GM18511 (cell line): ENCODE measurements around the gene NAP1L1.

Source experiments
- ATAC-seq: cut with Tn5 transposase; IDR thresholded peaks from one replicate; pipeline ENCODE4 v1.9.1; 2021; ENCODE audit warnings: mild to moderate bottlenecking, moderate library complexity; ENCODE audit not compliant: unreplicated experiment

The NAP1L1 gene

DNA sequence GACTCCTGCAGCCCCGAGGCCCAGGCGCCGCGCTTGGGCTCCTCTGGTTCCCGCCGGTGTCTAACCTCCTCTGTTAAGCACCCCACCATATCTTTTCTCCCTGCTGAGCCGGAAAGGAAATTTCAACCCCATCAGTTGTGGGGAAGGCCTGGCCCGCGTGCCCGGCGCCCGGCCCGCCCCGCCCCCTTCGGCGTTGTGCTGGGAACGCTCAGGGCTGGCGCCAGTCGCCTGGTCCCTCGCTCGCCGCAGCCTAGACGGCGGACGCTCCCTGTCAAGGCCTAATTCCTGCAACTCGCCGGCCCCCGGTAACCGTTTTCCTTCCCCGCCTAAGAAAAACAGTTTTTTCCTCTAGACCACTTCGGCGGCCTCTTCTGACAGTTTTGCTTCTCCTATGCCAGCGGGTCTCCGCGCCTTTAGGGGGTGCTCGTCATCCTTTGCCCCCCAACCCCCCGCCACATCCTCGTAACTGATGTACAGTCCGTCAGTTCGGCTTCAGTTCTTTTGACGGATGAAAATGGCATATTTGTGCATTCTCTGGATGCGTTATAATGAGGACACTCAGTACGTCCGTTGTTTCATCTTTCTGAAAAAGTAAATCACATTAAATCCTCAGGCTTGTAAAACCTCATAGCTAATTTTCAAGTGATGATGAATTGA is 506 bp upstream of the NAP1L1 start:
- peak; percentile 68 for ATAC-seq

DNA sequence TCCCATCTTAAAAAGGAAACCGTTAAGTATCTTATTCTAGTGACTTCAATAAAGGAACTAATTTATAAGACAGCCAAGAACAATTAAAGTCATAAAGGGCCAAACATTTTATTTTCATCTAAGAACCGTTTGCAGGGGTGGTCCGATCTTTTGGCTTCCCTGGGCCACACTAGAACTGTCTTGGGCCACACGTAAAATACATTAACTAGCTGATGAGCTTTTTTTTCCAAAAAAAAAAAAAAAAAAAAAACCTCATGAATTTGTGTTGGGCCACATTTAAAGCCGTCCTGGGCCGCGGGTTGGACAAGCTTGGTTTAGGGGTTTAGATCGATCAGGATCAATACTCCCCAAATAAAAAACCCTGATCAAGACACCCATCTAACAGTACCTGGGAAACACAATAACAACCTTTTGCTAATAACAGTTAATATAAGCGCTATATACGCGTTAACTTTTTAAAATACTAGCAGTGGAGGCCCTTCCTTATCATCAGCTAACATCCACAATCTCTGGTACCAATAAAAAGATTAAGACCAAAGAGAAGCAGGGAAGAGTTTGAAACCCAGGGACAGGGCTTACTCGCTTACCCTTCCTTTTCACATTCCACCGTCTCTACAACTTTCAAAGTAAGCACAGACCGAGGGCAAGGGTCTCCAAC is 1.1 kb downstream of the NAP1L1 start:
- no peak for ATAC-seq

DNA sequence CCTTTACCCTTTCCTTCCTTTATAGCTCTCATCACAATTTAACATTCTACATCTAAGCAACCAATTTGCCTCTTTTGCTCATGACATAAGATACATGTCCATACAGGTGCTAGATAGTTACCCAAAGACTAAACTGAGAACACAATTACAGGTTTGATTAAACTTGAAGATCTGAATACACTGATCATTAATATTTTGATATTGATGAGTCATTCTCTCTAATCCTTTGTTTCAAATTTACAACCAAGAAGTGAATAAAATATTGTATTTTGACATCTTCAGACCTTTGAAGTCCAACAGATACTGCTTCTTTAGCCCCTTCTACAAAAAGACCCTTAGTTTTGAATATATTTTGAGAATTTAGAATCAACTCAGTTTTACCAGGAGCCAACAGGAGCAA is 2.6 kb downstream of the NAP1L1 start:
- no peak for ATAC-seq

DNA sequence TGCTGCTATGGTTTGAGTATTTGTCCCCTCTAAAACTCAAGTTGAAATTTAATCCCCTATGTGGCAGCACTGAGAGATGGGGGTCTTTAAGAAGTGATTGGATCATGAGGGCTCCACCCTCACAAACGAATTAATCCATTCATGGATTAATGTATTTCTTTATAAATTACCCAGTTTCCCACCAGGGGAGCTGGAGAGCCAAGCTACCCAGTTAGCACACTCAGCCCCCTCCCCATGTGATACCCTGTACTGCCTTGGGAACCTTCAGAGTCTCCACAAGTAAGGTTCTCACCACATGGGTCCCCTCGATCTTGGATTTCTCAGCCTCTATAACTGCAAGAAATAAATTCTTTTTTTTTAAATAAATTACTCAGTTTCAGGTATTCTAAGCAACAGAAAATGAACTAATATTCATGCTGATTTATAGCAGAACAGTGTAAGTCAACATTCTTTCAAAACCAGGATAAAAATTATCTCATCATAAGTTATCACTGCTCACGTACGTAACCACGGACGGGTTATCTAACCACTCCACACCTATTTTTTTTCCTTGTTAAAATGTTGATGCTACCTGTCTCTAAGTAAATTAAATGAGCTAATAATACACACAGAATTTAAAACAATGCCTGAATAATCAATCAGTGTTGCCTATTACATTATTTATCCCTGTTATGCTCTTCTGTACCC is 3.6 kb downstream of the NAP1L1 start:
- no peak for ATAC-seq

DNA sequence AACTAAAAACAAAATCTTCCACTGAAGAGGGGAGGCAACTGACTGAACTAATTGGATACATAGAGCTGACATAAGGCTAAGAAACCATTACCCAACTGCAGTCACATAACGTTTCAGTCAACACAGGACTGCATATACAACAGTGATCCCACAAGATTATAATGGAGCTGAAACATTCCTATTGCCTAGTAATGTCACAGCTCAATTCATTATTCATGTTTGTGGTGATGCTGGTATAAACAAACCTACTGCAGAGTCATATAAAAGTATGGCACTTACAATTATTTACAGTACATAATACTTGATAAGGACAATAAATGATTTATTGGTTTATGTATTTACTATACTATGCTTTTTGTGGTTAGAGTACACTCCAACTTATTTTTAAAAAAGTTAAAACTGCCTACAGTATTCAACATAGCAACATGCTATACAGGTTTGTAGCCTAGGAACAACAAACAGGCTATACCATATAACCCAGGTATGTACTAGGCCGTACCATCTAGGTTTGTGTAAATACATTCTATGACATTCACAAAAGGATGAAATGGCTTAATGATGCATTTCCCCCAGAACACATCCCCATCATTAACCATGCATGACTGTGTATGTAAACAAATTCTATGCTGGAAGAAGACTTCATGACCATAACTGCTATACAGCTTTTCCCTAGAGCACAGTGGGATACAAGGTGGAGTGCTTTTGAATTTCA is 4.3 kb downstream of the NAP1L1 start:
- ATAC-seq, result no peak

DNA sequence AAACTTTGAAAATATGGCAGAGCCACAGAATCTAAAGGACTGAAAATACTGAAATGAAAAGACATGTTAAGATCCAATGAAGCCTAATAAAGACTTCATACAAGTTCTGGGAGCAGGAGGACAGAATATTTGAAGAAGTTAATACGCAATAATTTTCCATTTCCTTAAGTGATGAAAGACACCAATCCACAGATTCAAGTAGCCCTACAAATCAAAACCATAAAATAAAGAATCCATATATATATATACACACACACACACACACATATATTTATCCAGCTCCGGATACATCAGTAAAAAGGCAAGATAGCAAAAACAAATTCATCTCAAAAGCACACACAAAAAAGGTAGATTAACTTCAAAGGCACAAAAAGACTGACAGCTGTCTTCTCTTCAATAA is 5.7 kb downstream of the NAP1L1 start:
- ATAC-seq, result no peak

DNA sequence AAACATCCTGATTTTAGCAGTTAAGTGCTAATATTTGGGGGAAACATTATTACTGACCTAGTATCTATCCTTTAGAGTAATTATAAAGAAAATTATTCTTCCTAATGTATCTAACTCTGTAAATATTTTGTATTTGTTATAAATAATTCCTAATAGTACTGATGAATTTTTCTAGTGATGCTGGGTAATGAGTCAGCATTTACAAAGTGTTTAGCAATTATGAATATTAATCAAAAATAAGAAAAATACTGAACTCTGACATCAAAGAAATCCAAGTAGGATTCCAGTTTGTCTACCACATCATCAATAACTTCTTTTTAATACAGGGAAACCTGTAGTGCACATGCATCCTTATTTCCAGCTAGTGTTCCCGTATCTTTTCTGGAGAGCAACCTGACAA is 9.0 kb downstream of the NAP1L1 start:
- ATAC-seq, result no peak

DNA sequence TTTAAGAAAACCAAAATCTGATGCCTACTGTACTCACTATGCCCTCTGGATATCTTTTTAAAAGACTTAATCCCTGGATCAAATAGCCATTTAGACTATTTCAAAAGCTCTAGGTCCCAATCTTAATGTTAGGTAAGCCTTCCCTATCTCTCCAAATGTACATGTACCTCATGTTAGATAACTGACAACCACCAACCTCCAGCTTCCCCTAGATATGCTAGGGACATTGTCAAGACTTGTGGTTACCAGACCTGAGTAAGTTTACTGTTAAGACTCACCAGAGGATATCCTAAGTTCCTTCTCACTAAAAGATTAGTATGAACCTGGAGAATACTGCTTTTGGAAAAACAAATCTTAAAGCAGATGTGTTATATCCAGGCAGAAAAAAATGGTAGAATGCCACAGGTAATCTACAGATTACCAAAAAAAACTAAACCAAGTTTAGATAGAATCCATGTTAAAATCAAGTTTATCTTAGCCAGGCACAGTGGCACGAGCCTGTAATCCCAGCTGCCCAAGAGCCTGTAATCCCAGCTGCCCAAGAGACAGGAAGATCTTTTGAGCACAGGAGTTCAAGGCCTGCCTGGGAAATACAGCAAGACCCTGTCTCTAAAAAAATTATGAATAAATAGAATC is 9.7 kb downstream of the NAP1L1 start:
- no peak for ATAC-seq

DNA sequence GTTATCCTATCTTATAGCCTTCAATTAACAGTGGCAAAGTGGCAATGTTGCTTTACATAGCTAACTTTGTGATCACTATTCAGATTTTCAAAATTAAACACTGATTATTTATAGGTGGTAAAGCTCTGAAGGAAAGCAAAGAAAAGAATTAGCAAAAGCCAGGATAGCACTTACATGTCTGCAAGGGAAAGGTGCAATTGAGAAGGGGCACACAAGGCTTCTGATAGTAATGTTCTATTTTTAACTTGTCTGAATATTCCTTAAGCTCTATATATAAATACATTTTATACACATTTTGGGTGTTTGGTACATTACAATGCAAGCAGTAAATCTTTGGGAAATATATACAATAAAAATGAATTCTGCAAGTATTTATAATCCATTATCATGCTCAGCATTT is 10.9 kb downstream of the NAP1L1 start:
- ATAC-seq, result no peak

DNA sequence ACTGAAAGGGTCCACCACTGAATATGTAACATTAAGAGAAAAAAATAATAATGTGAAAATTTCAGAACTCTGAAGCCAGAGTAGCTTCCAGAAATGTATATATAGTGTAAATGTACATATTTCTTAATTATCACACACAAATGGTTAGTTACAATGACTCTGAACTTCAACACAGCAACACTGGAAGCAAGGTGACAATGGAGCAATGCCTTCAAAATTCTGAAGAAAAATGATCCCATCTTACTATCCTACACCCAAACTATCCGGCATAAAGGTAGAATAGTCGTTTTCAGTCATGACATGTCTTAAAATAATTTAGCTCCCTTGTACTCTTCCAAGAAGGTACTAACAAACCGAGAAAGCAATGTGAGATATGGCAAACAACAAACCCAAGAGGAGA is 11.9 kb downstream of the NAP1L1 start:
- no peak for ATAC-seq

DNA sequence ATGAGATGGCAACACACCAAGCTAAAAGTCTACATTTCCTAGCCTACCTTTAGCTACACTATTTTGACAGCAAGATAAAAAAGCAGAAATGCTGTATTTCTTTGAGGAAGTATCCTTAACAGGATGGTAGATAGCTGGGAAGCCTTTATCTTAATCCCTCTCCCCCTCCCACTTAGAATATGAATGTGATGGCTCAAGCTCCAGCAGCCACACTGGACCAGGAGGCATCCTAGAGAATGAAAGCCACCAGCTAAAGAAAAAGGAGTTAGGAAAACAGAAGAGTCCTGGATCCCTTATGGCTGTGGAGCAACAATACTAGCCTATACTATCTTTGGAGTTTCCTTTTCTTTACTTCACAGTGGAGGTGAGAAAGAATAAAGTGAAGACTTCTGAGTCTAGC is 15.1 kb downstream of the NAP1L1 start:
- no peak for ATAC-seq

DNA sequence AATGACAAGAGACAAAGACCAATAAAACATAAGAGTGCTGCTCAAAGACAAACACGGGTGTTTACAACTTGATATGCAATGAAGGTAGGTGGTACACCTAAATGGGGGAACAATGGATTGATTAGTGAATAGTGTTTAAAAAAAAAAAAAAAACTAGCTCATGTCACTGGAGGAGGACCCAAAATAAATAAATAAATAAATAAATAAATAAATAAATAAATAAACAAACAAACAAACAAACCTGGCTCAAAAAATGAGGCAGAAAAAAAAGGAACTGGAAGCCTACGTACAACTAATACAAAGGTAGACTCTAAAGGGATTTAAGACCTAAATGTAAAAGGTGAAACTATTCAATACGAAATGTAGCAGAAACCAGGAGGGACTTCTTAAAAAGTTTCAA is 18.6 kb downstream of the NAP1L1 start:
- ATAC-seq, result no peak

DNA sequence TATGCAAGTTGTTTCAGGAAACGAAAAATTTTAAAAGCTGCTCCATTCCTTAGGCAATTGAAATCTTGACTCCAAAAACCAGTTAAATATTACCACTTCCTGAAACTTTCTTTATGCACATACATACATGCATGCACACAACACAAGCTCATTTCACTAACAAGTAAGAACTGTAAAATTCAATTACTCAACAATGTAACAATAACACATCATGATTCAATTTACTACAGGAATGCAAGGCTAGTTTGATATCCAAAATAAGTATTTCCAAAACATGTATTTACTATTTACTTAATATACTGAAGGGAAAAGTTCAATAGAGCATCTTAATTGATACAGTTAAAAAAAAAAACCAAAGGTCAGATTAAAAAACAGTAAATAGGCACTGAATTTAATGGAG is 19.6 kb downstream of the NAP1L1 start:
- ATAC-seq, result no peak

DNA sequence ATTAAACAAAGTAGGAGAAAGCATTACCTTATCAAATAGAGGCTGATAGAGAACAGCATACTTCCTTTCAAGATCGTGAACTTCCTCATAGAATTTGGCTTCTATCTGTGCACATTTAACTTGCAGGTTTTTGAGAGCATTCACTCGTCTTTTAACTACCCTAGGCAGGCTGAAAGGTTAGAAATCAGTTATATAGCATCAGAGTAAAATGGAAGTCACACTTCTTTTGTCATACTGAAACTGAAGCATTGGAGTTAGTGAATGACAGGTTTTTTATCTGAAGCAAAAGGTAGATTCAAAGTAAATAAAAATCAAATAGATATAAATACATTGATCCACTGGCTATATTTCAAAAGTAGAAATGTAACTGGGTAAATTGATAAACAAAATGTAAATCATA is 24.4 kb downstream of the NAP1L1 start:
- ATAC-seq, result no peak

DNA sequence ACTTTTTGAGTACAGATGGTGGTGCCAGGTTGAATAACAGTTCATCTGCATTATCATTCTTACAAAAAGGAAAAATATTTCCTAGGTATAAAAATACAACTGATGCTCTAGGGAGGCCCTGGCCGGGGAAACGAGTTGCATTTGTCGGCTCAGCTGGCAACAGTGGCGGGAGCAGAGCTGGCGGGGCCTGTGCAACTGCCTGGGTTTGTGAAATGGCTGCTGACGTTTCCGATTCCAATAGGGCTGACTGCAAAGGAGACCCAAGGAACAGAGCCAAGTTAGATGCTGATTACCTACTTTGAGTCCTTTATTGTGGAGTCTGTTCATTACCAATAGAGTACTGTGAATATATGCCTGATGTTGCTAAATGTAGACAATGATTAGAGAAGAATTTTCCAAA is 27.2 kb downstream of the NAP1L1 start:
- no peak for ATAC-seq

DNA sequence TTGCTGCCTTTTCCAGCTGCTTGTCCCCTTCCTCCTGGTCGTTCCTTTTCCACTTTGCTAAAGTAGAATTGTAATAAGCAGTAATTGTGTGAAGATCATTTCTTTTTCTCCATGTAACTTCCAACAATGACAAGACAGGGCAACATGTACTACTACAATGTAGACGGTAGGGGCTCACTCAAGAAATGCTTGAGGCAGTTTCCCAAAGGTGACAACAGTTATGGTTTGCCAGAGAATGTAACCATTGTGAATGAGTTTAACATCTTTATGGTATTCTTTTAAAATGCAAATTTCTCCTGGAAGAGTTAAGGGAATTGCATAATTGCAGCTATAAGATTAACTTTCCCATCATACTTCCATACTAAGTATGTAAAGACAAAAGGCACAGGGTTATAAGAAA is 29.1 kb downstream of the NAP1L1 start:
- ATAC-seq, result no peak

DNA sequence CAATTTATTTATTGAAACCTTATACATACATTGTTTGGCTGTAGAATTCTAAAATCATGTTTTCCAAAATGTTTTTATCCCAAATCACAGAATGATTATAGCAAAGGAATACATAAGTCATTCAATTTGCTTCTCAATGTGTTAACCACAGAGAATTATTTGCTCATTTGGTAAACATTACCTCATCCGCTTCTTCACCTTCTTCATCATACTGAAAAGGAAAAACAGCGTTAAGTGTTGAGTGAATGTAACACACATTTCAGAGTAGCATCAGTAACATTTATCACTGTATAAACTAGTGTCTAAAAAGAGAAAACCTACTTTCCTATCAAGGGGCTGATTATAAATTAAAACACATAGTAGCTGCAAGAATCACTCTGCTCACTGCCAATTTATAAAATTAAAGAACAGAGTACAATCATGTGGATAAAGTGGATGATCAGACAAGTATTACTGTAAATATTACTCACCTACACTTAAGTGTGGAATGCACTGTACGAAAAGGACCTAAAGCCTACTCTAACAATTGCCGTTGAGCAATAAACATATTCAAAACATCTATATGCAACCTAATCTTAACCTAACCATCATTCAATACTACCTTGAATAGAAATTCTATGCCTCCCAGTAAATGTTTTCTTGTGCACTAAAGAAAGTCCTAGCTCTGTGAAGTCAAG is 34.8 kb downstream of the NAP1L1 start:
- no peak for ATAC-seq

DNA sequence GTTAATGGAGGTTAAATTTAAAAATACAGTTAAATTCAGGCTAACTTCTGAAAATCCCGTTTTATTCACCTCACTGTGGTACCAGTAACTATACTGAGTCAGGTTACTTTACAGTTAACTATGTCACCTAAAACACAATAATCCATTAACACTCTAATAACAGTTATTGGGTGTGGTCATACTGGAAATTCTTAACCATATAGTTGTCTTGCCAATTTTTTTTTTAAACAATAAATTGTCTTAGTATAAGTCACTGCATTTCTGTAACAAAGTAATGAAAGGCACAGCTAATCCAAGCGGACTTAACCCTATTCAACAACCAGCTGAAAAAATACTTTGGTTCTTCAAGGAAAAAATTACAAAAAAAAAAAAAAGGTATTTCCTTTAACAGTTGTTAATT is 36.7 kb downstream of the NAP1L1 start:
- ATAC-seq, result no peak

DNA sequence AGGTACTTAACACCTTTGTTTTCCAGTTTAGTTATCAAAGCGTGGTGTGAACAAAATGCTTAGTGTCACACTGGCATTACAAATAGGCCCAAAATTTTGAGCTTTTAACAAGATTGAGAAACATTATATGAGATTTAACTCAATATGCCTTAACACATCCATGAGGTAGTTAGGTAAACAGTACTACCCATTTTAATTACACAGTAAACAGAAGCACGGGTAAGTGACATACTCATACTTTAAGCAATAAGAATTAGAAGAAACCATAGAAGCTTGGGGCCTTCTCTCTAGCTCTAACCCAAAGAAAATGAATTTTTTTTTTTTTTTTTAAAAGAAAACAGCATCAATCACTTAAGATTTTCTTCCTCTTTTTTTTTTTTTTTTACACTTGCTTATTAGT is 37.4 kb downstream of the NAP1L1 start:
- ATAC-seq, result no peak

DNA sequence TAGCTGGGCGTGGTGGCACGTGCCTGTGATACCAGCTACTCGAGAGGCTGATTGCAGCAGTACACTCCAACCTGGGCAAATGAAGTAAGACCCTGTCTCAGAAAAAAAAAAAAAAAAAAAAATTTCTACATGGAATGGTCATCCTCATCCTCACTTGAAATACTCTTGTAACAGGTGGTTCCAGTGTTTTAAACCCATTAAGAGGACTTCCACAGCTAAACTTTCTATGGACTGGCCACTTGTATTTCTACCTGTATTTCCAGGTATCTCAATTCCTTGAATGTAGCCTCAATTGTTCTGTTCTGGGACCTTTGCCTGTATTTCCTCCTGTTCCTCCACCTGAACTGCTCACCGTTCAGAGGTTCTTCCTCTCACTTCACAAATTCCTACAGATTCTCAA is 41.1 kb downstream of the NAP1L1 start:
- no peak for ATAC-seq

DNA sequence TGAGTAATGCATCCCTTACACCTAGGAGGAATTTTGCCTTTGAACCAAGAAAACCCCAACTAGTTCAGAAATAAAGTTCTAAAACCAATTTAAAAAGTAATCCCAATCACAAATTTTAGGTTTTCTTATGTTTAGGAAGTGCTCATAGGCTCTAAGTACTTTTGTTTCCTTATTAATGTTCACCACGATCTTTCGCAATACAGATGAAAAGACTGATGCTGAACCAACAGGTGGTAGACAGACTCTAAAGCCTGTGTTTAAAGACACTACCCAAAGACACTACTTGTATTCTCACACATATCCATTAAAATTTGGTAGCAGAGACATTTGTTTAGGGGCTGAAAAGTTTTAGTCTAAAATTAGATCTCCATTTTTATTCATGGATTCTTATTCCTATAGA is 42.3 kb downstream of the NAP1L1 start:
- ATAC-seq, result no peak
